ENCODE results near the gene CABP2. TPM values are rescaled to one million over a fixed set of nuclear protein-coding genes. Genes with fewer than 3 reads are reported as not detected.

The CABP2 gene
- total and polyA plus RNA-seq, 4 donors = not detected

- Histone ChIP-seq H3K27ac (ENCODE audit: low read depth in 1 of 2, low read length in 2 of 2) (no peak overlapping the region), H3K4me3 (ENCODE audit: low read depth in 1 of 3, low read length in 3 of 3) (peak overlapping the region in 1 of 3 donors; percentile 63), H3K9me3 (ENCODE audit: control insufficient read depth in 4 of 4, low read length in 3 of 4) (no peaks in the 10 kb centered on the region), H3K36me3 (ENCODE audit: control insufficient read depth in 4 of 4, insufficient read depth in 3 of 4, low read depth in 1 of 4, low read length in 3 of 4) (peaks cover 0 to 2% (median 1%) of the 10 kb centered on the region in 4 donors), H3K9ac (ENCODE audit: low read depth in 1 of 2, low read length in 2 of 2) (no peak overlapping the region), H3K27me3 (ENCODE audit: control insufficient read depth in 4 of 4, insufficient read depth in 4 of 4, low read length in 3 of 4) (no peaks in the 10 kb centered on the region), H3K4me1 (ENCODE audit: control insufficient read depth in 4 of 4, insufficient read depth in 4 of 4, low read length in 3 of 4) (peaks cover 8 to 40% (median 21%) of the 10 kb centered on the region in 4 donors)
- TF ChIP-seq ATF3 (IDR thresholded peaks at IDR 0.05) (no peak), GABPA (IDR thresholded peaks at IDR 0.05 in 1 of 2, conservative IDR thresholded peaks at IDR 0.05 in 1 of 2) (no peak), NR2F2 (IDR thresholded peaks at IDR 0.05) (no peak), ZBTB33 (IDR thresholded peaks at IDR 0.05) (no peak), CTCF (IDR thresholded peaks at IDR 0.05; ENCODE audit: low read depth, low read length, missing input control) (no peak), TAF1 (conservative IDR thresholded peaks at IDR 0.05) (no peak), HNF4G (IDR thresholded peaks at IDR 0.05) (no peak), RAD21 (IDR thresholded peaks at IDR 0.05) (no peak), MAX (IDR thresholded peaks at IDR 0.05) (no peak)
- no peak for DNase-seq (ENCODE audit: low spot score)
- WGBS = 88% methylated on average over 19 of the region's 19 CpGs
These were observed 19.9 kb downstream of the CABP2 start for GRCh38 chr11:67503119-67504004.

GRCh38 chr11:67502328-67502979, 20.8 kb downstream of the CABP2 start:
- peaks cover 8 to 35% (median 19%) of the 10 kb centered on the region in 4 donors for H3K4me1 ChIP-seq (ENCODE audit: control insufficient read depth in 4 of 4, insufficient read depth in 4 of 4, low read length in 3 of 4)
- 97% methylated on average over 18 of the region's 18 CpGs for WGBS

More at GRCh38 chr11:67502328-67502979, 20.8 kb downstream of the CABP2 start:
- DNase-seq (ENCODE audit: low spot score) = no peak
- Histone ChIP-seq H3K27me3 (ENCODE audit: control insufficient read depth in 4 of 4, insufficient read depth in 4 of 4, low read length in 3 of 4) (no peaks in the 10 kb centered on the region), H3K27ac (ENCODE audit: low read depth in 1 of 2, low read length in 2 of 2) (no peak overlapping the region), H3K9ac (ENCODE audit: low read depth in 1 of 2, low read length in 2 of 2) (no peak overlapping the region), H3K4me3 (ENCODE audit: low read depth in 1 of 3, low read length in 3 of 3) (no peak overlapping the region), H3K9me3 (ENCODE audit: control insufficient read depth in 4 of 4, low read length in 3 of 4) (no peaks in the 10 kb centered on the region), H3K36me3 (ENCODE audit: control insufficient read depth in 4 of 4, insufficient read depth in 3 of 4, low read depth in 1 of 4, low read length in 3 of 4) (peaks cover 0 to 2% (median 1%) of the 10 kb centered on the region in 4 donors)
- TF ChIP-seq YY1 (IDR thresholded peaks at IDR 0.05) = no peak
- TF ChIP-seq MAX (IDR thresholded peaks at IDR 0.05) = no peak
- TF ChIP-seq RXRA (IDR thresholded peaks at IDR 0.05) = no peak
- no peak for TF ChIP-seq NR2F2 (IDR thresholded peaks at IDR 0.05)
- TF ChIP-seq HNF4A (conservative IDR thresholded peaks at IDR 0.05) = no peak
- TF ChIP-seq FOXA1 (IDR thresholded peaks at IDR 0.05) = no peak
